Measurements from ENCODE around the gene BCCIP. TPM values are rescaled to one million over a fixed set of nuclear protein-coding genes. Genes with fewer than 3 reads are reported as not detected.

BCCIP gene
- total and polyA plus RNA-seq, 2 of the 8 experiments (the other 6 are each of a cell fraction or from before 2014, with no cell fraction given): 33.9 to 120 TPM

GRCh38 chr10:125797994-125798662 is 25.2 kb upstream of the BCCIP start:
- Histone ChIP-seq H3K4me1 (replicated peaks in 1 of 4; ENCODE audit: control insufficient read depth in 3 of 4, insufficient read depth in 4 of 4, low read length in 3 of 4) (no peaks in the 10 kb centered on the region), H2AFZ (ENCODE audit: low read length) (no peak overlapping the region)

More at GRCh38 chr10:125797994-125798662, 25.2 kb upstream of the BCCIP start:
- Histone ChIP-seq H2BK15ac (ENCODE audit: low read length) (no peak overlapping the region), H2BK20ac (ENCODE audit: low read length) (no peak overlapping the region), H3K79me2 (ENCODE audit: control insufficient read depth in 1 of 2, insufficient read depth in 2 of 2, low read length in 2 of 2) (no peaks in the 10 kb centered on the region), H3K36me3 (ENCODE audit: control insufficient read depth in 2 of 4, insufficient read depth in 4 of 4, low read length in 3 of 4) (peaks cover 0 to 27% (median 4%) of the 10 kb centered on the region in 4 experiments; a peak in 6 of 8 replicates), H3K27ac (ENCODE audit: low read depth, low read length) (no peak overlapping the region), H2BK12ac (ENCODE audit: low read depth, low read length) (no peak overlapping the region), H2AK5ac (ENCODE audit: low read depth, low read length) (no peak overlapping the region), H3K9ac (replicated peaks in 1 of 4; ENCODE audit: extremely low read depth in 1 of 4, low read depth in 3 of 4, low read length in 3 of 4) (no peak overlapping the region), H3K4me3 (ENCODE audit: extremely low read depth in 1 of 4, insufficient read depth in 2 of 4, low read depth in 3 of 4, low read length in 4 of 4) (no peak overlapping the region), H3K4ac (replicated peaks; ENCODE audit: insufficient read length, low read depth, low read length) (no peak overlapping the region), H3K9me3 (ENCODE audit: insufficient read depth in 2 of 2, low read depth in 1 of 2, low read length in 1 of 2) (no peaks in the 10 kb centered on the region), H3K4me2 (ENCODE audit: insufficient read depth in 1 of 2, low read depth in 2 of 2, low read length in 2 of 2) (no peak overlapping the region), H3K27me3 (replicated peaks in 1 of 4; ENCODE audit: control insufficient read depth in 3 of 4, extremely low read depth in 1 of 4, insufficient read depth in 3 of 4, low read length in 3 of 4) (no peaks in the 10 kb centered on the region), H2BK120ac (replicated peaks; ENCODE audit: low read depth, low read length) (no peak overlapping the region), H3K14ac (ENCODE audit: insufficient read length) (no peak overlapping the region), H4K20me1 (replicated peaks in 1 of 2; ENCODE audit: control insufficient read depth in 1 of 2, insufficient read depth in 2 of 2, low read length in 2 of 2) (peaks cover 2 to 4% of the 10 kb centered on the region in 2 experiments), H4K5ac (ENCODE audit: insufficient read length, low read depth, low read length) (no peak overlapping the region), H3K23ac (ENCODE audit: insufficient read length) (no peak overlapping the region), H2BK5ac (ENCODE audit: low read depth, low read length) (no peak overlapping the region), H3K79me1 (ENCODE audit: low read depth, low read length) (no peaks in the 10 kb centered on the region), H3K23me2 (ENCODE audit: low read depth, low read length) (no peaks in the 10 kb centered on the region), H3K56ac (replicated peaks; ENCODE audit: insufficient read length, low read depth, low read length) (no peak overlapping the region), H3K18ac (ENCODE audit: extremely low read depth, low read length) (no peak overlapping the region), H4K91ac (replicated peaks; ENCODE audit: insufficient read length, low read length) (no peak overlapping the region), H4K8ac (ENCODE audit: extremely low read depth, insufficient read depth, low read length) (no peak overlapping the region)
- TF ChIP-seq RAD21 (IDR thresholded peaks at IDR 0.05 in 1 of 2, conservative IDR thresholded peaks at IDR 0.05 in 1 of 2; ENCODE audit: low read depth in 2 of 2, low read length in 2 of 2) (no peak), JUN (IDR thresholded peaks at IDR 0.05; ENCODE audit: low read depth, low read length) (no peak), CEBPB (IDR thresholded peaks at IDR 0.05; ENCODE audit: low read depth, low read length) (no peak), TBP (IDR thresholded peaks at IDR 0.05; ENCODE audit: low read depth, low read length) (no peak), GABPA (IDR thresholded peaks at IDR 0.05; ENCODE audit: borderline replicate concordance, insufficient read depth, low read length) (no peak), SP2 (IDR thresholded peaks at IDR 0.05; ENCODE audit: low read length) (no peak)
- TF ChIP-seq, protein P1, sequence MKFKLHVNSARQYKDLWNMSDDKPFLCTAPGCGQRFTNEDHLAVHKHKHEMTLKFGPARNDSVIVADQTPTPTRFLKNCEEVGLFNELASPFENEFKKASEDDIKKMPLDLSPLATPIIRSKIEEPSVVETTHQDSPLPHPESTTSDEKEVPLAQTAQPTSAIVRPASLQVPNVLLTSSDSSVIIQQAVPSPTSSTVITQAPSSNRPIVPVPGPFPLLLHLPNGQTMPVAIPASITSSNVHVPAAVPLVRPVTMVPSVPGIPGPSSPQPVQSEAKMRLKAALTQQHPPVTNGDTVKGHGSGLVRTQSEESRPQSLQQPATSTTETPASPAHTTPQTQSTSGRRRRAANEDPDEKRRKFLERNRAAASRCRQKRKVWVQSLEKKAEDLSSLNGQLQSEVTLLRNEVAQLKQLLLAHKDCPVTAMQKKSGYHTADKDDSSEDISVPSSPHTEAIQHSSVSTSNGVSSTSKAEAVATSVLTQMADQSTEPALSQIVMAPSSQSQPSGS (IDR thresholded peaks at IDR 0.05; ENCODE audit: low read length): no peak
- CTCF ChIA-PET (ENCODE audit: partially characterized antibody): no interaction called here
- 89% methylated on average over 5 of the region's 5 CpGs; no CpG with 5 or more reads in 1 of the 2 experiments for WGBS, 2 experiments (ENCODE audit: extremely low coverage in 1 of 2, insufficient coverage in 1 of 2, insufficient read length in 1 of 2, insufficient replicate concordance in 2 of 2, low coverage in 1 of 2, low lambda C conversion rate in 2 of 2, missing lambda C conversion rate in 1 of 2)
- POLR2A ChIA-PET (ENCODE audit: partially characterized antibody): no interaction called here
- DNase-seq (ENCODE audit: low read depth in 1 of 2, low spot score in 2 of 2) (no peak), FAIRE-seq (no peak)

Measured in H1 (cell line).